DND-41 (cell line): ENCODE results near the gene NR1H2.

Source experiments
- CTCF ChIP-seq: IDR thresholded peaks from 2 replicates; pipeline ENCODE4 v1.5.1; 2012; ENCODE audit warnings: borderline replicate concordance, low read length, moderate library complexity, mild to moderate bottlenecking; ENCODE audit not compliant: poor library complexity, severe bottlenecking; ENCODE audit errors: extremely low read depth
- EZH2 ChIP-seq: IDR thresholded peaks from 3 replicates; pipeline ENCODE4 v1.6.1; 2012; ENCODE audit warnings: borderline replicate concordance, low read depth, mild to moderate bottlenecking, moderate library complexity, low read length, inconsistent platforms; ENCODE audit not compliant: severe bottlenecking

DNA sequence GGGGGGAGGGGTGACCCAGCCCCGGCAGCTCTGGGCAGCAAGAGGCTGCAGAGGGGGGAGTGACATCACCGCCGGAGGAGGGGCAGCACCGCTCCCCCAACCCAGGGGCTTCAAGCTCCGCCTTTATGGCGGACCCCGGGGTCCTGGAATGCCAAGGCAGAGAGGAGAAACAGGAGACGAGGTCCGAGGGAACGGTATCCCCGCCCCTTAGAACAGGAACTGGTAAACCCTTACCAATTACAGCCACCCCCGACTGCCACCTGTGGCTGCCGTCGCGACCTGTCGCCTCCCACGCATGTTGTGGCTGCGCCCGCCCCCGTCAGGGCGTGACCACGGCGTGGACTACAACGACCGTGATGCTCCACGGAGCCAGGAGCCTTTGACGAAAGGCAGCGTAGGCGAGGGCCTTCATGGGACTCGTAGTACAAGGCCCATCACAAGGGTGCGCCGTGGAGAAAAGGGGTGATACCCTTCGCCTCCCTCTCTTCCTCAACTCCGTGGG, 43.0 kb upstream of the NR1H2 start:
- no peak for TF ChIP-seq CTCF
- no peak for TF ChIP-seq EZH2
